Activated T-cell treated with anti-CD3 and anti-CD28 coated beads, Interleukin-2, amount 50 U/mL, for 48 hours (primary cell): ENCODE measurements around the gene TDRD12.
A peak's percentile ranks its signal among the peaks of the same experiment; 100 is the strongest.

Experiments
- DNase-seq, 2 experiments: peaks; one replicate each; pipeline ENCODE4 v3.0.0-alpha.2; 2020

TDRD12 gene

GRCh38 chr19:32719611-32720059 is at the start of gene TDRD12:
TSS of gene TDRD12 (plus strand) at chr19:32719767. CDS start at chr19:32720073, 306 bp downstream.
- DNase-seq: no peak

GRCh38 chr19:32671883-32672593 is 47.5 kb upstream of the TDRD12 start:
- no peak for DNase-seq

- DNase-seq: no peak
Observed at GRCh38 chr19:32672841-32673240, 46.7 kb upstream of the TDRD12 start.

GRCh38 chr19:32673573-32673972 is 46.0 kb upstream of the TDRD12 start:
- no peak for DNase-seq

- DNase-seq: no peak
Observed at GRCh38 chr19:32674153-32674930, 45.2 kb upstream of the TDRD12 start.

- DNase-seq: peak; percentile 98 to 99
Observed at GRCh38 chr19:32674931-32675719, 44.4 kb upstream of the TDRD12 start, which contains the start of gene ANKRD27. TSS of gene ANKRD27 (minus strand) at chr19:32675180. CDS start at chr19:32659015, 16,165 bp downstream.

GRCh38 chr19:32675720-32676185 is 43.8 kb upstream of the TDRD12 start, which contains the start of gene RGS9BP:
TSS of gene RGS9BP (plus strand) at chr19:32675848. CDS start at chr19:32676264, 416 bp downstream.
- peak; percentile 65 to 72 for DNase-seq

GRCh38 chr19:32676186-32676894 is 43.2 kb upstream of the TDRD12 start:
- DNase-seq: peak in 1 of 2 experiments; percentile 53

- DNase-seq: no peak
Observed at GRCh38 chr19:32676895-32677359, 42.6 kb upstream of the TDRD12 start.

GRCh38 chr19:32677657-32678056 is 41.9 kb upstream of the TDRD12 start:
- DNase-seq: no peak

- no peak for DNase-seq
Observed at GRCh38 chr19:32680986-32681385, 38.6 kb upstream of the TDRD12 start.

GRCh38 chr19:32682317-32682716 is 37.2 kb upstream of the TDRD12 start:
- DNase-seq: no peak

- no peak for DNase-seq
Observed at GRCh38 chr19:32686847-32687475, 32.6 kb upstream of the TDRD12 start.

GRCh38 chr19:32687681-32688080 is 31.9 kb upstream of the TDRD12 start:
- no peak for DNase-seq

GRCh38 chr19:32688311-32688710 is 31.3 kb upstream of the TDRD12 start:
- DNase-seq: no peak

GRCh38 chr19:32691291-32691951 is 28.1 kb upstream of the TDRD12 start, which contains the start of gene NUDT19:
TSS of gene NUDT19 (plus strand) at chr19:32691821. CDS start at chr19:32691961, 140 bp downstream.
- peak; percentile 86 to 88 for DNase-seq

GRCh38 chr19:32691952-32692726 is 27.4 kb upstream of the TDRD12 start:
- DNase-seq: peak; percentile 65 to 76

- no peak for DNase-seq
Observed at GRCh38 chr19:32692727-32693061, 26.9 kb upstream of the TDRD12 start.

- DNase-seq: peak; percentile 62 to 72
Observed at GRCh38 chr19:32693151-32694108, 26.1 kb upstream of the TDRD12 start.
